HG03432 (cell line): Measurements from ENCODE around the gene ATXN7L1.

Experiments
- ATAC-seq: cut with Tn5 transposase; IDR thresholded peaks from one replicate; pipeline ENCODE4 v1.9.1; 2021; ENCODE audit warnings: mild to moderate bottlenecking, moderate library complexity; ENCODE audit not compliant: unreplicated experiment

ATXN7L1 gene

GRCh38 chr7:105653441-105654005 is 222.9 kb downstream of the ATXN7L1 start:
- no peak for ATAC-seq

DNA sequence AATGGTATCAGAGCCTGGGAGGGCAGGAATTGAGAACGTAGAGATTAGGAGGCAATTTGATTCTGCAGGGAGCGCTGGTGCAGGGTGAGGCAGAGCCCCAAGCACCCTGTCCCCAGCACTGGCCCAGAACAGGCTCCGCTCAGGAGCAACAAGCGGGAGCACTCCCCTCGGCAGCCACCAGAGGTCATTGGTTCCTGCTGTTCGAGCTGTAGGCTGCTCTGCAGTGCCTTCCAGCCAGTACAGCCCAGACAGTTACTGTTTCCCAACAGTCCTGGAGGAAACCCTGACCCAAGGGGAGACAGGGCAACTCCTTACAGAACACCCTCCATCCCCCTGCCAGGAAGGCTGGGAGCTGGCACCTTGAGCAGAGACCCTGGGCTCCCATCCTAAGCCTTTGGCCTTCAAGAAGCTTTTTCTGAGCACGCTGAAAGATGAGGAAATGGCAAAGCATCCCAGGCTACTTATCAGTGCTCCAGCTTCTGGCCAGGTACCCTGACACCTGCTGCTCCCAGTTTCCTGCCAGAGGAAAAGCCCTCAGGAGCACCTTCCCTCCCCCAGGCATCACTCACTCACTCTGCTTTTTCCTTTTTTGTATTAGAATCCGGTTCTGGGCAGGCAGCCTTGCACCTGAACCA is 223.9 kb downstream of the ATXN7L1 start:
- peak; percentile 95 for ATAC-seq

GRCh38 chr7:105651798-105652197 is 224.6 kb downstream of the ATXN7L1 start:
- ATAC-seq, result no peak

DNA sequence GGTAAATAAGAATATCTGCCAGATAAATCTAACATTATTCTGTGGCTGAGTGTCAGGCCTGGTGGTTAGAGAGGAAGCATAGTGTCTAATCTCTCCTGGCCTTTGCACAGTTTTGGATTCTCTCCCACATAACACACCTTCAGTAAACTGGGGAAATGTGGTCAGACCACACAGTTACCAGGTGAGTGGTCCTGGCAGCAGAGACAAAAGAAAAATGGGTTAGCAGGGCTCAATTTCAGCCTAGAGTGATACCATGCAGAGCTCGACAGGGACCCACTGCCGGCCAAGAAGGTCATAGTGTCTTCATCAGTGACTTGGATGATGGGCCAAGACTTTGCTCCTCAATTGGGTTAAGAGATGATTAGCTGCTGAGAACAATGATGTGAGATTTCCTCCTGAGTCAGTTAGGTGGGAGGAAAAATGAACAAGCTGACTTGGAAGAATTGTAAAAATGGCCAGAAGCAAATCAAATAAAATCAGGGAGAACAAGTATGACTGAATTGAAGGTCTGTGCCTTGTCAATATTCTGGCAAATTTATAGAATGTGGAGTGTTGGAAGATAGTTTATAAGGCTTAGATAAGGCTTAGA is 225.9 kb downstream of the ATXN7L1 start:
- no peak for ATAC-seq

DNA sequence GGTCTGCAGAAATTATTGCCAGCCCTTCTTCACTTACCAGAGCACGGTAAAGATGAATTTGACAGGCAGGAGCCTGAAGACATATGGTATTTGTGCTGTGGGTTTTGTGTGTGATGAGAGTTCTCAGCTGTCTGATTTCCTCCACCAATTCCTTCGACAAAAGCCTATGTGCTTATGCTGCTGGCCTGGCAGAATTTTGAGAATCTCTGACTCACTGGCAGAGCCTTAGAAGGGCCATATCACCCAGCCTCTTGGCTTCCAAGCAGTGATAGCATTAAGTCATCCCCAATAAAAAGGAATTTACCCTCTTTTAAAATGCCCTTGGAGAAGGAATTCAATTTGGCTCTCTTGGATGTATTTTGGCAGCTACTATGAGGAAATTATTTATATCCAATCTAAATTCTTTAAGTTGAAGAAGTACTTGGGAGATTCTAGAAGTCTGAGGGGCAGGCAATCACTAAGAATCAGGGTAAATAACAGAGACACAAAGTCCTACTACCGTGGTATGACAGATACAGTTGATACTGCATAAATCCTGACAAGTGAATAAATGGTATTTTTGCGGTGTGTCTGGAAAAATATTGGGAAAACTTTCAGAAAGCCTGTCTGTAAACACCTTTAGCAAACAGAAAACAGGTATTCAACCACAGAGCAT is 226.5 kb downstream of the ATXN7L1 start:
- no peak for ATAC-seq

GRCh38 chr7:105648561-105649401 is 227.6 kb downstream of the ATXN7L1 start:
- ATAC-seq, result no peak

DNA sequence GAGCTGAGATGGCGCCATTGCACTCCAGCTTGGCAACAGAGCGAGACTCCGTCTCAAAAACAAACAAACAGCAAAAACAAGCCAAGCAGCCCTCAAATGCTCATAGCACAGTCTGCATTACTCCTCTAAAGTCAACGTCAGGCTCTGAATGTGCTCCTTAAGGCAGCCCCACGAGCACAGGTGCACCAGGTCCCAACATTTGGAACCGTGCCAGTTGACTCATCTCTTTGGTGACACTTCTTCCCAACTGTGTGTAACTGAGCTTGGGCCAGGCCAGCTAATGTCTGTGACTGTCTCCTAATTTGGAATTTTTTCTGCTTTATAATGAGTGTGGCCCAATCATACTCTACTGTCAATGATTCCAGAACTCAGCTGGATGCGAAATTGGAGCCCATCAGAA is 228.8 kb downstream of the ATXN7L1 start:
- ATAC-seq, result no peak

DNA sequence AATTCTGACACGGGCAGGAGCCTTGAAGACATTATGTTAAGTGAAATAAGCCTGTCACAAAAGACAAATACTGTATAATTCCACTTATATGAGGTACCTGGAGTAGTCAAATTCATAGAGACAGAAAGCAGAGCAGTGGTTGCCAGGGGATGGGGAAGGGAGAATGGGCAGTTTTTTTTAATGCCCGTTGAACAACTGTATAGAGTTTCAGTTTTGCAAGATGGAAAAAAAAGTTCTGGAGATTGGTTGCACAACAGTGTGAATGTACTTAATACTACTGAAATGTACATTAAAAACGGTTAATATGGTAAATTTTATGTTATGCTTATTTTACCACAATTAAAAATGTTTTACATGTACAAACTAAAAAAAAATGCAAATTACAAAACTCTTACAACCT is 231.5 kb downstream of the ATXN7L1 start:
- ATAC-seq, result no peak

DNA sequence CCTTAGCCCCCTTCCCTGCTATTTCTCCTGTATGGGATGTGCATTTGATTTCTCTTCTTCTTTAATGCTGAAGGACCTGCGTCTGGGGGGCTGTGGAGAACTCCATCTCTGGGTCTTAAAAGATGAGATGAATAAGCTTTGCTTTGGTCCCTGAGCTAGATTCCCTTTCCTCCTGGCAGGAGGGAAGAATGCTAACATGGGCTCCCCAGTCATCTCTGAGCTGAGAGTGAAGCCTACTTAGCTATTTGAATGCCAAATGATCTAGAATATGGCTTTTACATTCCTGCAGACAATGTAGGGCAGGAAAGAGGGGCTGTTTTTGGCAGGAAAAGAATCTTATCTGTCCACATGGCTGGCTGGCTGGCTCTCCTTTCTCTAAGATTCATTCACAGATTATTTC is 232.5 kb downstream of the ATXN7L1 start:
- ATAC-seq, result no peak

- ATAC-seq, result no peak
Observed at GRCh38 chr7:105643384-105643783, 233.0 kb downstream of the ATXN7L1 start.

DNA sequence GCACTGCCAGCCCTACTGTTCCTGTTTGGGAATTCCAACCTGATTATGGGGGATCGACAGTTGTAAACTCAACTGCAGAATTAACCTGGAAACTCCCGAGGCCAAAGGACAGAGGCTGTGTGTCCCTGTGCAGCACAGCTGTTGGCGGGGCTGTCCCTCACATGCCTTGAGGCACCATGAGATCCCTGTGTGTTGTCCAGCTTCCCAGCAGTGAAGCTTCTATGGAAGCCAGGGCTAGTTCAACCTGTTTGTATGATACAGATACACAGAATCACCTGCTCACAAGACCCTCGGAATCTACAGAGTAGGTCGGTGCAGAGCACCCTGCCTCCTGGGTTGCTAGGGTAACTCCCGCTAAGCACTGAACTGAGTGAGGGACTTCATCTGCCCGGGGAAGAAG is 234.1 kb downstream of the ATXN7L1 start:
- ATAC-seq, result no peak

DNA sequence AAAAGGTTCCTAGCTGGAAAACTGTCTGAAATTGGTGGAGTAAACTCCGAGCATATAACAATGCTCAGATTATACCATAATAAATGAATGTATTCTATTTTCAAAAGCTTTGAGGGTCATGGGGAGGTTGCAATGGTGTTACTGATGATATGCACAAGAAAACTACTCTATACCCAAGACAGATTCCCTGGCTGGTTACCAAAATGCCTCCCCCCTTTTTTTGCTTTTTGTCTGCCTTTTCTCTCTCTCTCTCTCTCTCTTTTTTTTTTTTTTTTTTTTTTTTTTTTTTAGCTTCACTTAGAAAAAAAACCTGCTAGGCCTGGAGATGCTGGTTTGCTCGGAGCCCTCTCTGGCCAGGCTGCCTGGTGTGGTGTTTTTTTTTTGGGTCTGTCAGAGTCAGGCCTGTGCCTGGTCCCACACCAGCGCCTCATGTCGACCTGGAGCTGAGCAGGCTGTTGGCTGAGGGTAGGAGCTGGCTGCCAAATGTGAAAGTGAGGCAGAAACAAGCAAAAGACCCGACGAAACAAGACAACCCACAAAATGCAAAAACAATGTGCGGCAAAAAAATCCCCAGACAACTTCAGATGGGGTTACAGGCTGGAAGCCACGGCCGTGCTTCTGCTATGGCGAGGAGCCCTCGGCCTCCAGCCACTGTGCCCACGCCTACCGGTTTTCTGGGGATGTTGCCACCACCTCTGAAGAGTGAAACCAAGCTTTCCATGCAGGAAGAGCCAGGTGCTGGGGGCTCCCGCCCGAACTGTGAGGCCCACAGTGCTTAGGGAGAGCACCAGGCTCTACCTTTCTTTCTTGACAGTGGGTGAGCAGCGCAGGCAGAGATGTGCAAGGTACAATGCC is 235.2 kb downstream of the ATXN7L1 start:
- ATAC-seq, result no peak

DNA sequence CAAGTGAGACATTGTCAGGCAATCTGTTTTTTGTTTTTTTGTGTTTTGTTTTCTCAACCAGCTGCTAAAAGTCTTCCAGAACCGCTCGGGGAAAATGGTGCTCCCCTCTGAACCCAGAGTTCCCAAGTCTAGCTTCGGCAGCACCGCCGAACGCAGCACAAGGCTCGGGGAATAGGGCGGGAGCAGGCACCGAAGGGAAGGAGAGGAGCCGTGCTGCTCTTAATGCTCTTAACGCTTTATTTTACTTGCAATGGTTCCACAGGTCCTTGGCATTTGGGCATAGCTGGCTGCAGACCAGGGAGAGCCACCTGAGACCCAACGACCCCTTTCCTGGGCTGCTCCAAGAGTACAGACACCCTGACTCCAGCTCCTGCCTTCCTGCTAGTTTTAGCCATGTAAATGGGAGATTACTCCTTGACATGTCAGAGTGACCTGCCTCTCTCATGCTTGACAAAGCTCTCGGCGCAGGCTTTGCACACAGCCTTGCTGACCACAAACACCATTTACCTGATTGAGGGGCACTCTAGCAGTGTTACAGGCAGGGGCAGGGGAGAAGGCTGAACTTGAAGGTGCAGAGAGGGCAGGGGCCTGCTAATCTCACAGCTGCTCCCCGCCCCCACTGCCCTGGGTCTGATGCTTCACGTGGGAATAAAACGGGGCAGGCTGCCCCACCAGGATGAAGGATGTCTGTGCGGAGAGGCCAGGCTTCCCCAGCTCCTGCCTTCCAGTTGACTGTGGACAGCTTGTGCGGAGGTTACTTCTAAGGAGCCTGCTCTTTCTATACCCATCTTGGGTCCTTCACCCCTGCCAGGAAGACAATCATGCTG is 236.5 kb downstream of the ATXN7L1 start:
- no peak for ATAC-seq

DNA sequence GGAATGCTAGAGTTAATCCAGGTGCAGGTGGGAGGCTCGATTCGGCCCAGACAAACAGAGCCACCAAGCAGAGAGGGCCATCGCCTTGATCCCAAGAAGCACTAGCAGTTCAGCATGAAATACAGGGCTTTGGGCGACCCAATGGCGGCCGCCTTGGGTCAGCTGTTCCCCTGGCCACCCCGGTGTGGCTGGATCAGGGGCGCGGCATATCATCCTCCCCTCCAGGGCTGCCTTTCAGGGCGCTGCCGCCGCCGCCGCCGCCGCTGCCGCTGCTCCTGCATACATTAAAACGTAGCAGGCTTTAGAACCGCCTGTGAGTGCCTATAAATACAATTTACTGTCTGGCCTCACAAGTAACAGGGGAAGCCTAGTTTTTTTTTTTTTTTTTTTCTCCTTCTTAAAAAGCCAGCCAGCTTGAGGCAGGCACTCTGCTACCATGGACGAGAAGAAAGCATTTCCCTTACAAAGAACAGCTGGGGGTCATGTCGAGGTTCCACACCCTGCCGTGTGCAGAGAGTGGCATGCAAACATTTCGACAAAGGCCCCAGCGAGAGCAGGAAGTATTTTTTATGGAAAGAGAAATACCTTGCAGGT is 237.4 kb downstream of the ATXN7L1 start:
- ATAC-seq, result no peak

DNA sequence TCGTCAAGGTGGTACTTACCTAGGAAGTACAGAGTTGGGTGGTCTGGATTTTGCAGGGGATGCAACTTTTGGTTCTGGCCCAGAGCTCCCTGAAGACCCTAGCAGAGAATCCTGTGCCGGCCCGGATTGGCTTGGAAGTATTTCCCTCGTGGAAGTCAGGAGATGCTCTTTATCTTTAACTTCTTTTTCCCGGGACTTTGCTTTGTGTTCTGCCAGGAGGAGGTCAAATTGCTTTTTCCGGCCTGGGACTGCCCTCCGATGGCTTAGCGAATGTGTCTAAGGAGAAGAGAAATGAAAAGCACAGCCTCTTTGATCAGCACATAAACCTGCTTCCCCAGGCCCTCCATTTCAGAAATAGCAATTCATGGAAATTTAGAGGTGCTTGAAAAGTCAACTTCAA is 238.1 kb downstream of the ATXN7L1 start:
- ATAC-seq, result no peak

GRCh38 chr7:105637755-105638154 is 238.6 kb downstream of the ATXN7L1 start:
- ATAC-seq, result no peak

DNA sequence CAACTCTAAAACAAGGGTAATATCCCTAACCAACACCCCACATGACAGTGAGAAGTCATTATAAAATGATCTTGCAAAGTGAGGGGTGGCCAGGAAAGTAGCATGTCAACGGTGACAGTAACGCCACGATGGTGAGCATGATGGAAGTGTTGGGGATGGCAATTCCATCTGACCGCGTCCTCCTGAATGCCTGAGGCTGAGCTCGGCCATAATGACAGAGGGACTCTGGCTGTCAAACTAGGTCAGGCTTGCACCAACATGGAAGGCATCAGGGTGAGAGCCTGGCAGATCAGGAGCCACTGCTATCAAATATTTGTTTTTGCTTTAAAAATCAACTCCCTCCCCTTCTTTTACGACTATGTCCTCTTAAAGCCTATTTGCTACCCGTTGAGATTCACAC is 239.4 kb downstream of the ATXN7L1 start:
- no peak for ATAC-seq

DNA sequence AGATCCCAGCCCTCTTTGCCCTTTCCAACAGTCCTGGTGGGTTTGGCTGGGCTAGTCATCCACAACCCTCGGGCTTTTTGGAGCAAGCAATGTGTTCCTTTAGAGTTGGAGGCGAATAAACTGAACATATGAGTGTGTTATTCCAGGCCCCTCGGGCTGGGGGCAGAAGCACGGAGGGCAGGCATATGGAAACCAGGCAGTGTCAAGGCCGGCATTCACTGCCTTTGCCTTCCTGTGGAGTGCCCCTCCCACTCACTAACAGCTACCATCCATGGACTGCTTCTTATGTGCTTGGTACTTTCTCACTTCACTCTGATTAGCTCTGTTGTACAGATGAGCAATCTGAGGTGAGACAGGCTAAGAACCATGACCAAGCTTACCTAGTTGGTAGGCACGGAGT is 241.2 kb downstream of the ATXN7L1 start:
- ATAC-seq, result no peak

DNA sequence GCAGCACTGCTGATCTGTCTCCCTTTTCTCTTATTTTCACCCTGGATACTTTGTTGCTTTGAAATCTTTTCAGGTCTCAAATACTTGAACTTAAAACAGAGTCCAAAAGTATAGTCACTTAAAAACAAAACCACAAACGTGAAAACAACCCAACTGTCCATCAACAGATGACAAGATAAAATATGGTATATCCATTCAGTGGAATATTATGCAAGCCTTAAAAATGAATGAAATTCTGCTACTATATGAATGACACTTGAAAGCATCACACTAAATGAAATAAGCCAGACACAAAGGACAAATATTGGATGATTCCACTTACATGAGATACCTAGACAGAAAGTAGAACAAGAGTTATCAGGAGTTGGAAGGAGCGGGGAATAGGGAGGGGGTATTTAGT is 250.4 kb downstream of the ATXN7L1 start:
- ATAC-seq, result no peak
